Measurements from ENCODE around the gene APBB2.
A peak's percentile ranks its signal among the peaks of the same experiment; 100 is the strongest.

The APBB2 gene

GRCh38 chr4:41102414-41103092 lies 111.8 kb downstream of the APBB2 start:
- DNase-seq (ENCODE audit: low read depth in 2 of 2), result no peak

- DNase-seq (ENCODE audit: low read depth in 2 of 2), result no peak
These were observed 116.0 kb downstream of the APBB2 start for GRCh38 chr4:41098093-41099048.

- peak in 1 of 2 experiments; percentile 25 for DNase-seq (ENCODE audit: low read depth in 2 of 2)
These were observed 118.4 kb downstream of the APBB2 start for GRCh38 chr4:41095973-41096372.

- DNase-seq (ENCODE audit: low read depth in 2 of 2), result no peak
These were observed 119.0 kb downstream of the APBB2 start for GRCh38 chr4:41095192-41095872.

GRCh38 chr4:41092128-41092527 lies 122.2 kb downstream of the APBB2 start:
- no peak for DNase-seq (ENCODE audit: low read depth in 2 of 2)

GRCh38 chr4:41081847-41082246 lies 132.5 kb downstream of the APBB2 start:
- DNase-seq (ENCODE audit: low read depth in 2 of 2), result no peak

- no peak for DNase-seq (ENCODE audit: low read depth in 2 of 2)
These were observed 133.4 kb downstream of the APBB2 start for GRCh38 chr4:41080976-41081375.

GRCh38 chr4:41079881-41080560 lies 134.3 kb downstream of the APBB2 start:
- no peak for DNase-seq (ENCODE audit: low read depth in 2 of 2)

GRCh38 chr4:41077628-41078027 lies 136.7 kb downstream of the APBB2 start:
- no peak for DNase-seq (ENCODE audit: low read depth in 2 of 2)

GRCh38 chr4:41076481-41076880 lies 137.9 kb downstream of the APBB2 start:
- no peak for DNase-seq (ENCODE audit: low read depth in 2 of 2)

GRCh38 chr4:41074215-41074614 lies 140.1 kb downstream of the APBB2 start:
- no peak for DNase-seq (ENCODE audit: low read depth in 2 of 2)

- no peak for DNase-seq (ENCODE audit: low read depth in 2 of 2)
These were observed 142.1 kb downstream of the APBB2 start for GRCh38 chr4:41072021-41072777.

GRCh38 chr4:41070516-41071281 lies 143.6 kb downstream of the APBB2 start:
- no peak for DNase-seq (ENCODE audit: low read depth in 2 of 2)

GRCh38 chr4:41069838-41070237 lies 144.5 kb downstream of the APBB2 start:
- DNase-seq (ENCODE audit: low read depth in 2 of 2), result no peak

GRCh38 chr4:41069257-41069656 lies 145.1 kb downstream of the APBB2 start:
- DNase-seq (ENCODE audit: low read depth in 2 of 2), result no peak

GRCh38 chr4:41067369-41067768 lies 147.0 kb downstream of the APBB2 start:
- no peak for DNase-seq (ENCODE audit: low read depth in 2 of 2)

GRCh38 chr4:41066049-41066448 lies 148.3 kb downstream of the APBB2 start:
- no peak for DNase-seq (ENCODE audit: low read depth in 2 of 2)

GRCh38 chr4:41065434-41066006 lies 148.8 kb downstream of the APBB2 start:
- no peak for DNase-seq (ENCODE audit: low read depth in 2 of 2)

GRCh38 chr4:41064953-41065352 lies 149.4 kb downstream of the APBB2 start:
- no peak for DNase-seq (ENCODE audit: low read depth in 2 of 2)

Data from fibroblast of skin of left biceps (primary cell).